NCI-H524 (cell line): ENCODE results near the gene TSPAN9.

Experiments
- DNase-seq, 2 experiments: peaks; one replicate each; lab custom pipeline; 2025; lab: John Stamatoyannopoulos, UW

TSPAN9 gene

DNA sequence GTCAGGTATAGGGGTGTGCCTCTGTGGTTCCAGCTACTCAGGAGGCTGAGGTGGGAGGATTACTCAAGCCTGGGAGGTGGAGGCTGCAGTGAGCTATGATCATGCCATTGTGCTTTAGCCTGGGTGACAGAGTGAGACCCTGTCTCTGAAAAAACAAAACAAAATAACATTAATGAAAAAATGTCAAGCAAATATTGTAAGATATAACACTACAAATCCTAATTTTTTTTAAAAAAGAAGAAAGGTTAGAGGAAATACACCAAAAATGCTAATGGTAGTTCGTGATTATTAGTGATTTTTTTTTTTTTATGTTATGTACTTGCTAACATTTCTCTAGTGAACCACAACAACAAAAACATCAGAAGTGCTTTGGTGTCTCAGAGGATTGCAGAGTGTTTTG lies 47.7 kb downstream of the TSPAN9 start:
- no peak for DNase-seq

DNA sequence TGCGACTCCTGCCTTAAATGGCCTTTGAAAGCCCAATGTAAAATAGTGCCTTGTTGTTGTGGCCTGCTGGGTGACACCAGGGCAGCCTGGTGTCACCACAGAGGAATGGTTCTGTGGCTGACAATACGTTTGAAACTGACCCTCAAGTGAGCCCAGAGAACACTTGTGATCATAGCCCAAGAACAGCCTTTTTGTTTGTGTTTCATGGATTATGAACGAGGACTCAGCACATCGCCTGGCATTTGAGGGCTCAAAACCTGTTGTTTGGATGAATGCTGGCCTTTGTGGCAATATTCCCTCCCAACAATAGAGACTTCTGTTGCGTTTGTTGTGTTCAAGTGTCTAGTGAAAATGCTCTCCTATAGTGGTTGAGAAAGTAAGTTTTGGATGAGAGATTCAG lies 48.5 kb downstream of the TSPAN9 start:
- DNase-seq, result no peak

DNA sequence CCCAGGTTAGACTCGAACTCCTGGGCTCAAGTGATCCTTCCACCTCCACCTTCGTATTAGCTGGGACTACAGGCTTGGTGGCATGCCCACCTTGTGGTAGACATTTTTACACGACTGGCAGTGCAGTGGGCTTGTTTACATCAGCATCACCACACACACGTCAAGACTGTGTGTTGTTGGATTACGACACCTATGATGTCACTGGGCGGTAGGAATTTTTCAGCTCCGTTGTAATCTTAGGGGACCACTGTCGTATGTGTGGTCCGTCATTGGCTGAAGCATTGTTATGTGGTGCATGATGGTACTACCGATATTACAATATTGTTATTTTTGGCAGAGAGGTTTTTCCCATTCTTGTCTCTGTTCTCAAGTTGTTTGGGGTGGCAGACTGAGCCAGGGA lies 50.7 kb downstream of the TSPAN9 start:
- DNase-seq, result no peak

DNA sequence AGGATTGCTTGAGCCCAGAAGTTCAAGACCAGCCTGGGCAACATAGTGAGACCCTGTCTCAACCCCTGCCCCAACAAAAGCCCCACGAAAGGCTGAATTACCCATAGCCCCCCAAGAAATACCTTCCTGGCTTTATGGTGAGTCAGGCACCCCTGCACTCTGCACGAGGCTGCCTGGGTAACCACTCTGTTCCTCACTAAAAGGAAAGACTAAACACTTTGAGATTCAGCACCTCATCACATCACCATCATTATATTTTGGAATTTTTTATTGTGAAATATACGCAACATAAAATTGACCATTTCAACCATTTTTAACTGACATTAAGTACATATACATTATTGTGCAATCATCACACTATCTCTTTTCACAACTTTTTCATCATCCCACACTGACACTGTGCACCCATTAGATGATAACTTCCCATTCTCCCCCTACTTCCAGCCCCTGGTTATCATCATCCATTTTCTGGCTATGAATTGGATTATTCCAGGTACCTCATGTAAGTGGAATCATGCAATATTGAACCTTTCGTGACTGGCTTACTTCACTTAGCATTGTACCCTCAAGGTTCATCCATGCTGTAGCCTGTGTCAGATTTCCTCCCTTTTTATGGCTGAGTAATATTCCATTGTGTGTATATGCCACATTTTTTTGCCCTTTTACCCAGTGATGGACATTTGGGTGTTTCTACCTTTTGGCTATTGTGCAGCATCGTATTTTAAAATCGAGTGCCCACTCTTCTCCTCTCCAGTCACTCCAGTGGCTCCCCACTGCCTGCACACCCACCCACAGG lies 51.5 kb downstream of the TSPAN9 start:
- DNase-seq, result no peak

DNA sequence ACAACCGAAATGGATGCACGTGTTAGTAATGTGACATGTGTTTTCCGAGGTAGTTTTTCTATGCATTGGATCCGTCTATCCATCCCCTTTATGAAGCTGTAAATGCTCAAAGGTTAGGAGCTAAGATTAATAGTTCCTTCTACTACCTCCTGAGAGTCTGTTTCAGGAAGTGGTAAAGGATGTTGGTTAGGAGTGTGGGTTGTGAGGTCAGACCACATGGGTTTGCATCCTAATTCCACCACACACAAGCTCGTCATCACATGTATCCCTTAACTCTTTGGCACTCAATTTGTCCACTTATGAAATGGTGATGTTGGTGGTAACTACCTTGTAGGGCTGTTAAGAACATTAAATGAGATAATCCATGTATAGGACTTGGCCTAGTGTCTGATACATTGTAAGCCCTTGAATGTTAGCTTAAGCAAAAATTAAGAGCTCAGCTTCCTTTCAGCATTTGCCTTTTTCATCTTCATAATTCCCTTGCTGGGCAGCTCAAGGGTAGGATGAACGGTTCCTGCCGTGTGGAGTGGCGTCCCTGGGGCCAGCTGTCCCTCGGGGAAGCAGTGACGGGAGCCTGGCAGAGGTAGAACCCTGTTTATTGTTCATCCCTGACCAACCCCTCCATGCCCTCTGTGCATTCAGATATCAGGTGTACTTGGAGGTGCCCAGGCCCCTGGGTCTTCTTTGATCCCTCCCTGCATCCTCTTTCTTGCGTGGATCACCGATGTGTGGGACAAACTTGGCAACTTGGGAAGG lies 52.3 kb downstream of the TSPAN9 start:
- peak in 1 of 2 experiments; percentile 44 for DNase-seq

DNA sequence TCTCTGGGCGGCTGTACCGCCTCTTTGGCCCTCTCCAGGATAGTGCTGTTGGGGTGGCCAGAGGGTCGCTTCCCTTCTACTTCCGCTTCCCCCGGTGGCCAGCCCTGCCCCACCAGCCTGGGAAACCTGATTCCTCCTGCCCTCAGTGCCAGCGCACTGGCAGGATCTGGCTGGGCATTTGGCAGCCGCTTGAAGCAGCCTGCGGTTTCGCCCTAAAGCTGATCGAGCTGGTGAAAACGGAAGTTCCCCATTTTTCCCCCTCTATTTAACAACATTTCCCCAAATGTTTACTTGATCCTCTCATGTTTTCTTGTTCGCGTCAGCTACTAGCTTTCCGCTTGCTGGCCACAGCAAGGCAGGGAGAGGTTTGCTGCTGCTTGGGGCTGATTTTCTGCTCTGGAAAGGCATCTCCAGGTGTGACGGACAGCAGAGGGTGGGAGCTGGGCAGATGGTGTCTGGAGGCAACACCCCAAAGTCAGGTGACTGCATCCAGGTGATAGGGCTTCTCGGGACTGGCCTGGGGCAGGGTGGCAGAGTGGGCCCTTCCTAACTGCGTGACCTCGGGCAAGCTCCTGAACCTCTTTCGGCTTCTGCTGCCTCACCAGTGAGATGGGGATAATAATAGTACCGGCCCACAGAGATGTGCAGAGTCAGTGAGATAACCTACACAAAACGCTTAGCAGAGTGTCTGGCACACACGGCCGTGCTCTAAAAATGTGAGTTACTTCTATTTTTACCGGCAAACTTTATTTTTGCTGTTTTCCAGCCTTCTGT lies 53.1 kb downstream of the TSPAN9 start:
- peak in 1 of 2 experiments; percentile 31 for DNase-seq

DNA sequence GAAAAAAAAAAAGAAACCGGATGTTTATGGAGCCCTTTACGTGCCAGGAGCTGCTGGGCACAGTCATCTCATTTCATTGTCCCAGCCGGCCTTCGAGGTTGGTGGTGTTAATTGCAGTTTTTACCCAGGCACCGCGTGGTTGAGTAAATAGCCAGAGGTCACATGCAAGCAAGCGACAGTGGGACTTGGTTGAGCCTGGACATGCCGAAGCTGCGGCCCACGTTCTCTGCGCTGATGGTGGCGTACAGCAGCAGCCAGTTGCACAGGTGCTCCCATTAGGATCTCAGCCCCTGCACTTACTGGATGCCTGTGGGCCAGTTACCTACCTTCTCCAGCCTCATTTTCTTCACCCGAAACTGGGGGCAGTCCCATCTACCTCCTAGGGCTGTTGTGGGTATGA lies 54.0 kb downstream of the TSPAN9 start:
- DNase-seq, result no peak

DNA sequence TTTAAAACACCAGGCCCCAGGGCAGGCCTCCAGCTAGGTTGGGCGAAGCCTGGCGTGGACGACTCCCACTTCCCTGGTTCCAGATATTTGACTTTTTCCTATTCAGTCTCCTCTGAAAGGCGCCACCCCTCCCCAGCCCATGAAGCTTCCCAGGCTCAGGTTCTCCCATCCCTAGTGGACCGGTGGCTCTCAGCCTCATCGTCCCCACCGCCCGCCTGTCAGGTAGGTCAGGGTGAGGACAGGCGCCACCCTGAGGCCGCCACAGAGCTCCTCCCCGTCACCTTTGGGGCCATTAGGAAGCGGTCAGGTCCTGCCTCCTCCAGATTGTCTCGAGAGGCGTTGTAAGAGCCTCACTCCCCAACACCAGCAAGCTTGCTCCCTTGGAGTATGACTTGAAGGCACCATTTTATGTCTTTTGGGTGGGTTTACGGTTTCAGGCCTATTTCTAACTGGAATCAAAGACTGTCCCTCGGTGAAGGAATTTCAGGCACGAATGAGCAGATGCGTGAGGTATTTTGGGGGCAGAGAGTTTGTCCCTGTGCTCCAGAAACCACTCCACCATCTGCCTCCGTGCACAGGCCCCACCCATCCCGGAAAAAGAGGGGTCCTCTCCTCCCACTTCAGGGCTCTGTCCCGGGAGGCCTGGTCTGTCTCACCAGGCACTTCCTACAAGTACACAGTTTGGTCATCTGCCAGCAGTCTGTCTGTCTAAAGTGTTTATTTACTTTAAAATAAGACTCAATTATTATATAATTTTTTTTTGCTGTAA lies 55.6 kb downstream of the TSPAN9 start:
- DNase-seq, result no peak

DNA sequence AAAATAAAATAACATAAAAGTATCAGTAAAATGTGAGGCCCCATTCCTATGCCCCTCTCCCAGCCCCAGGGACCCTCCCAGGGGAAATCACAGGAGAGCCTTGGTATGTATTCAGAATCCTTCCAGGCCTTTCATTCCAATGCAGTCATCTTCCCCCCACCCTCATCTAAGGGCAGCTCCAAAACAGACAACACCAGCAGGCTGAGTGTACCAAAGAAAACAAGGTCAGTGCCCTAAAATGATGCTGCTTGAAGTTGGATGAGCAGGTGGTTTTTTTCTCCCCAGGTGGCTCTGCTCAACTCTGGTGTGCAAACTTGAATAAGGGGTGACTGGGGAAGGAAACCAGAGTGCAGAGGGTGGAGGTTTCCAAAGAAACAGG lies 56.2 kb downstream of the TSPAN9 start:
- no peak for DNase-seq

DNA sequence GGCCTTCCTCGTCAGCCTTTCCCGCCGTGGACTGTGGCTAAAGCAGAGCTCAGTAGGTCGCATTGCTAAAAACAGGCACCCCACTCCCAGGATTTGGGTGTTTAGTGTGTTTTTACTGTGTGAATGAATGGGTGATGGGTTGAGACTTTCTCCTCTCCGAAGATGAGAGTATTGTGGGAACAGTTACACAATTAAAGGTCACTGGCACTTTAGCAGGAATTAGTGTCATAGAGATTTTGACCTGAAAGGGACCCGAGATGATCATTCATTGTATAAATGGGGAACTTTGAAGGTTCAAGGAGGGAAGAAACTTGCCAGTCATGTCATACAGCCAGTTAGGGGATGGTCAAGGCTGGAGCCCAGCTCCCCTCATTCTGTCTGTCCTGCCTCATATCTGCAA lies 56.9 kb downstream of the TSPAN9 start:
- DNase-seq, result no peak

DNA sequence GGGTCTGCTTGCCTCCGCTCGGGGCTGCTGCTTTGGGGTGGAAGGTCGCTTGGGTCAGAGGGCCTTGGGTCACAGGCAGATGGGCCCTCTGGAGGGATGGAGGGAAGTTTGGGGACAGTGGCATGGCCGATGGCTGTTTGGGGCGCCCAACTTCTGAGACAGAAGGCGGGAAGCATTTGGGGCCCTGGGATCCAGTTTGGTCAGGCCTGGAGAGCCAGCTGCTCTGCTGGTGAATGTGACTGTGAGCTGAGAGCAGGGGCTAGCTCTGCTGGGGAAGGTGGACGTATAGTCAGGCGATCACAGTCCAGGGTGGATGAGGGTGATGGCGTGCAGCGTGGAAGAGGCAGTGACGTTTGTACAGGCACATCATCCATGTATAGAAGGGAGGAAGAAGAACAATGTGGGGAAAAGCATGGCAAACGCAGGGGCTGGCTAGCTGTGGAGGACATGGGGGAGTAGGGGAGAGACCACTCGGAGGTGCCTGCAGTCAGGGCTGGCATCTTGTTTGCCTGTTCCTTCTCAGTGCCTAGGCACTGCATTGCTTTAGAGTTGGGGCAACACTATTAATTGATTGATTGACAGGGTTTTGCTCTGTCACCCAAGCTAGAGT lies 57.5 kb downstream of the TSPAN9 start:
- DNase-seq, result no peak

DNA sequence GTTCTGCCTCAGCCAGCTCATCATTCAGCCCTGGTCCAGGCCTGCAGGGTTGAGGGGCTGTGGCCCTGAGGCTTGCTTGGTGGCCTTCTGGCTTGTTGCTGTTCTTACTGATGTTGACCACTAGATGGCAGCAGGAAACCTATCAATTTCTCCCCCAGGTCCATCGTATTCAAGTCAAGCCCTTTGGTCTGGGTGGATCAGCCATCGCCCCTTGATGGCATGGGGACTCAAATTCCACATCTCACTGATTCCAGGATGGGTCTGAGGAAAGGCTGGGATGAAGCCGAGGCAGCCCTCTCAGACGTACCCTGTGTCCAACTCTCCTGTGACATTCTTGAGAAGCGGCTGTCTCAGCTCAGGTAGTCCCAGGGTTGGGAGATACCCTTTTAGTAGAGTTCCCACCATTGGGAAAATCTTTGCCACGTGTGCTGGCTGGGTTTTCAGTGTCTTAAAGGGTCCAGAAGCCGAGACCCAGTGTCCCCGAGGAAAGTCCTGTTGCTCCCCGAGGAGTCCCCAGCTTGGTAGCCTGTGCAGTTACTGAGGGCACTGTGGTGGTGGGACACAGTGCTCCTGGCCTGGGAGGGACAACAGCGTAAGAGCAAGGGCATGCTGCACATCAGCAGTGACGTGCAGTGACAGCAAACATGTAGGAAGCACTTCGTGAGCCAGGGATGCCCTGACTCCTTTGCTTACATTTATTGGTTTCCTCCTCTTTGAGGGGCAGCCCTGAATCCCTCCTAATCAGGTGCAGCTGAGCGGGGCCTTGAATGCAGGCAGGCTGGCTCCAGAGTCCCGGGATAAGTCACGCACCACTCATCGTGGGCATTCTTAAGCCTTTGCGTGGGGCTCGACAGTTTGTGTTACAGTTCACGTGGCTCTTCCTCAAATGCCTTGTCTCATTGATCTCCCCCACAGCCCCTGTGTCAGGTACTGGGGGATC lies 58.6 kb downstream of the TSPAN9 start:
- peak; percentile 74 to 84 for DNase-seq

DNA sequence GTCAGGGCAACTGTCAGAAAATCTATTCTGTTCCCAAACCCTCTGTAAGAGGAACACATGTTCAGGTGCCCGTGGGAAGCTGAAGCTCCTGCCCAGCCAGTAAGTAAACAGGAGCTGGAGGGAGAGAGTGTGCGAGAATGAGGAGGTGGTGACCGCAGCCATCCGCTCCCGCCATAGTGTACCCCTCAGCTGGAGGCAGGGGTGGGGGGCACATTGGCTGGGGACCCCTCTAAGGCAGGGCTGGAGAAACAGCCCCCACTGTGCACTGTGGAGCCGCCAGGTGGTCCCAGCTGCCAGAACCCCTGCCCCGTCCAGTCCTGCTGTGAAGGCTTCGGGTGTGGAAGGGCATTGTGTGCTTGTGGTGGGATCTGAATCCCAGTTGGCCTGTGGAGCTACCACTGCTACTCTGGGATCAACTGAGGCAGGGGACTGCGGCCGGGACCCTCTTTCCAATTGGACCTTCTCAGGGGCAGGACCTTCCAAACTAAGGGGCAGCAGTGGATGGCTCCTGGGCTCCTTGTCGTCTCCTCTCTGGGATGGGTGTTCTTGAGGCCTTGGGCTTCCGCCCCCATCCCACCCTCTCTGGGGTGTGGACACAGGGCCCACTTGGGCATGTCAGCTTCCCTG lies 59.6 kb downstream of the TSPAN9 start:
- no peak for DNase-seq

DNA sequence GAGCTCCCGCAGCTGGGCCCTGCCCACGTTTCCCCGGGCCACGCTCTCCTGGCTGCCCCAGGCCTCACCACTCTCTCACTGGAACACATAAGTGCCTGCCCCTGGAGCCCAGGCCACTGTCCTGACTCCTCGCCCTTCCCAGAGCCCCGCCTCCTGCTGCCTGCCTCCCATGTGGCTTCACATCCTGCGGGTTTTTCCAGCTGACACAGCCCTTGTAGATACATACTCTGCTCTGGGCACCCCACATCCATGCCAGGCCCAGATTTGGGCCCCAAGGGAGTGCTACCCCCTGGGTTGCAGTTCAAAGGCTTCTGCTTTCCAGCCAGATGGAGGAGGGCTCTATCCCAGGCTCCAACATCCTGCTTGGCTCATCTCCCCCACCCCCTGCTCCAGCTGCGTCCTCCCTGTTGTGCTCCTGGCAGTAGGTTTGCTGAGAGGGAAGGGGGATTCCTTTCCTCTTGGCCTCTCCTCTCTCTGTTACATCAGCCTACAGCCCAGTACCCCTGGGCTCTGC lies 60.1 kb downstream of the TSPAN9 start:
- peak in 1 of 2 experiments; percentile 29 for DNase-seq

DNA sequence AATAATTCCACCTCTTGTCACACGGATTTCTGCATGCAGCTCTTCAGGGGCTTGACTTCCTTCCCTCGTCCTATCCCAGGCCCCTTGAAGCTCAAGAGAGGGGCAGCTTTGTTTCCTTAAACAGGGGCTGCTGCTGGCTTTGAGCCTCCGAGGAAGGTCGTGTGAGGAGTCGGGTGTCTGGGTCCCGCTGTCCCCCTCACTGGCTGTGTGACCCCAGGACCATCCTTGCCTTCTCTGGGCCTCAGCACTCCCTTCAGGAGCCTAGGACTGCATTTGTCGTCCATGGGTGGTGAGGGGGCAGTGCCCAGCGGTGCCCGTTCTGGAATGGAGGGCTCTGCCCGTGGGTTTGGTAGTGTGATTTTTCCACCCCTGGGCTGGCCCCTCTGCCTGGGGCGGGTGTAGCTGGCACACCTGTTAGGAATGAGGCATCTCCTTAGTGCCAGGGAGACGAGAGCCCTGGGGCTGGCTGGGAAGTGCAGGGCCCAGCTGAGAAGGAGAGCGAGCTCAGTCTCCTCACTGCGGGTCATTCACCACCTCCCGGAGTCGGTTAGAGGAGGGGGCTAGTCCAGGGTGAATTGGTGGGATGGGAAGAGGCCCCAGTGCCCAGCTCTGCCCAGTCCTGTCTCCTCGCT lies 60.8 kb downstream of the TSPAN9 start:
- no peak for DNase-seq

DNA sequence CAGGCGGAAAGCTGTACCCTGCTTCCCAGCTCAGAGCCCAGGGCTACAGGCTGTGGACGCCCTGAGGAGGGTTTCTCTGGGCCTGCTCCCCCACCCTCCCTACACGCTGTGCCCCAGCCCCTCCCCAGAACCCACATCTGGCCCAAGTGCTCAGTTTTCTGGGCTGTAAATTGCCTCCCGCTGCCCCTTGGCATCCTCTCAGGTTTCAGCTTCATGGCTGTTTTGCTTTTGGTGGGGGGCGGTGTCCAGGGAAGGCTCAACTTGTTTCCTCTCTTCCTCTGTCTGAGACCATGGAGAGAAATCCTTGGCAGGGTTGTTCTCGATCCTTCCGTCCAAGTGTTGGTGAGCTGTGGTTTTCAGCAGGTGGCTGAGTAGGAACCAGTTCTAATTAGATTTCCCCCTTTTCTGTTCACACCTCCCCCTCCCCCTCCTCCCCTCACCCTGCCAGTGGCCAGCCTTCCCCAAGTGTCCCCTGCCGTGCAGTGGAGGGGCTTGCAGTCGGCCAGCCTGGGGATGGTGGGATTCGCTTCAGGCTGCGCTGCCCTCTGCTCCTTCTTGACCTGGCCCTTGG lies 61.8 kb downstream of the TSPAN9 start:
- DNase-seq, result peak in 1 of 2 experiments; percentile 60

DNA sequence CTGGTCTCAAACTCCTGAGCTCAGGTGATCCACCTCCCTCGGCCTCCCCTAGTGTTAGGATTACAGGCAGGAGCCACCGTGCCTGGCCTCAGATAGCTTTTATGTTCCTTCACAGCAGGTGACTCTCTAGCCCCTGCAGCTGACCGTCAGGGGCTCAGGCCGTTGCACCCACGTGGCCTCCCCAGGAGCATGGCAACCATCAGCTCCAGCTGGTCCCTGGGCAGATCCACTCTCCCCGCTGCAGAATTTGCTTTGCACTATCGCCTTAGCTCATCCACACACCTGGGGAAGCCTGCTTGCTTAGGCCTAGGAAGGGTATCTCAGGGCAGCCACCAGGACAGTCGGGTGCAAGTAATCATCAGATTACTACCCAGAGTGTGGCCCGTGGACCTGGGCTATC lies 62.6 kb downstream of the TSPAN9 start:
- DNase-seq, result no peak

DNA sequence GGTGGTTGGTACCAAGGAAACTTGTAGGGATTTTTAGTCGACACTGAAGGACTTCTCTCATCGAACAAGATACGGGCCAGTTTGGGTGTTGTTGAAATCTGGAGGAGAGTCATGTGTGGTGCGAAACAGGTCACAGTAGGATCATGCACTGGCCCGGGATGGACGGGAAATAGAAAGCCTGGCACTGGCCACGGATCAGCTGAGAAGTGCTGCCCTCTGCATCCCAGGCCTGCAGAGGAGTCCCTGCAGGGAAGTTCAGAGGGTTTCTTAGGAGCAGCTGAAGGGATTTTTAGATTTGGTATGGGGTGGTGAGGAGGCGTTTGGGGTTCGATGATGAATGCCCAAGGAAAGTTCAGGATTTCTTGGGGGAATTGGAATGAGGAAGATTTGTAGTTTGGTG lies 63.1 kb downstream of the TSPAN9 start:
- DNase-seq, result no peak
